ENCODE data around the gene OR2G3. TPM values are rescaled to one million over a fixed set of nuclear protein-coding genes. Genes with fewer than 3 reads are reported as not detected.

The OR2G3 gene
- total and polyA plus RNA-seq, 2 of the 8 experiments (the other 6 are each of a cell fraction or from before 2014, with no cell fraction given) = not detected

- TF ChIP-seq CTCF (IDR thresholded peaks at IDR 0.05; ENCODE audit: control extremely low read depth in 1 of 3, insufficient read depth in 1 of 3, low read depth in 1 of 3, low read length in 3 of 3) (no peak), KDM1A (IDR thresholded peaks at IDR 0.05; ENCODE audit: borderline replicate concordance, low read length) (no peak), SIRT6 (IDR thresholded peaks at IDR 0.05; ENCODE audit: low read length) (no peak), RAD21 (IDR thresholded peaks at IDR 0.05 in 1 of 2, conservative IDR thresholded peaks at IDR 0.05 in 1 of 2; ENCODE audit: low read depth in 2 of 2, low read length in 2 of 2) (no peak), CHD7 (IDR thresholded peaks at IDR 0.05; ENCODE audit: insufficient replicate concordance, low read length) (no peak), GTF2F1 (IDR thresholded peaks at IDR 0.05; ENCODE audit: borderline replicate concordance, low read depth, low read length) (no peak)
Observed at GRCh38 chr1:247605286-247605685, at the start of gene OR2G3 (continued).

Data from H1 (cell line).